ENCODE results near the gene GUCY2C. TPM values are rescaled to one million over a fixed set of nuclear protein-coding genes. Genes with fewer than 3 reads are reported as not detected.

The GUCY2C gene
- polyA plus RNA-seq, 2 of the 4 experiments (the other 2 are of a cell fraction): 0.05 TPM; not detected in 1

DNA sequence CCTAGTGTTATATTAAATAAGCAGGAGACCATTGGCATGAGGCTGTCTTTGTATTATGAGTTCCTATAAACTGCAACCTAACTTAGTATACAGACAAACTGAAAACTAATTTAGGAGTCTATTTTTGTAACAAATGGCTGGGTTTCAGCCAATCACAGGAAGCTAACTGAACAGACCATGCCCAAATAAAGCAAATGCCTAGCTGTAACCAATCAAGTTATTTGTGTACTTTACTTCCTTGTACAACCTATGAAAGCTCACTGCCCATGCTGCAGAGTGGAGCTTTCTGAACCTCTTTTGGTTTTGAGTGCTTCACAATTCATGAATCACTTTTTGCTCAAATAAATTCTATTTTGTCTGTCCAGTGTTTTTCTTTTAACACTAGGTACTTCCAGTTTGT lies 41.6 kb downstream of the GUCY2C start (continued):
- no peak for TF ChIP-seq RCOR1 (IDR thresholded peaks at IDR 0.05; ENCODE audit: low read depth, low read length)
- TF ChIP-seq, protein P1, sequence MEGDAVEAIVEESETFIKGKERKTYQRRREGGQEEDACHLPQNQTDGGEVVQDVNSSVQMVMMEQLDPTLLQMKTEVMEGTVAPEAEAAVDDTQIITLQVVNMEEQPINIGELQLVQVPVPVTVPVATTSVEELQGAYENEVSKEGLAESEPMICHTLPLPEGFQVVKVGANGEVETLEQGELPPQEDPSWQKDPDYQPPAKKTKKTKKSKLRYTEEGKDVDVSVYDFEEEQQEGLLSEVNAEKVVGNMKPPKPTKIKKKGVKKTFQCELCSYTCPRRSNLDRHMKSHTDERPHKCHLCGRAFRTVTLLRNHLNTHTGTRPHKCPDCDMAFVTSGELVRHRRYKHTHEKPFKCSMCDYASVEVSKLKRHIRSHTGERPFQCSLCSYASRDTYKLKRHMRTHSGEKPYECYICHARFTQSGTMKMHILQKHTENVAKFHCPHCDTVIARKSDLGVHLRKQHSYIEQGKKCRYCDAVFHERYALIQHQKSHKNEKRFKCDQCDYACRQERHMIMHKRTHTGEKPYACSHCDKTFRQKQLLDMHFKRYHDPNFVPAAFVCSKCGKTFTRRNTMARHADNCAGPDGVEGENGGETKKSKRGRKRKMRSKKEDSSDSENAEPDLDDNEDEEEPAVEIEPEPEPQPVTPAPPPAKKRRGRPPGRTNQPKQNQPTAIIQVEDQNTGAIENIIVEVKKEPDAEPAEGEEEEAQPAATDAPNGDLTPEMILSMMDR (IDR thresholded peaks at IDR 0.05): no peak

DNA sequence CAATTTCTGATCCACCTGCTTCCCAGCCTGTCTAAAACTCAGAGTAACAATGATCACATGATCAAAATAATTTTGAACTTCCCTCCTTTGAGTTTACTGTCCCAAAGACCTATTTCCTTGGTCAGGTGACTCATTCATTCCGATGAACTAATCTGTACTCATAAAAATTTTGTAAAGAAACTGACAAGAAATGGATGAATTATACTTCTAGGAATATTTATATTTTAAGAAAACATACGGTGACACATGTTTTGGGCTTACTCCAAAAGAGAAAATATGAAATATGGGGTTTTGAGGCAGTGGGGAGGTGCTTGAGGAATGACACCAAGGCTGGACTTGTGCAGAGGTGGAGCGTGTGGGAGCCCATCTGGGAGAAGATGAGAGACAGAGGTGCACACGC lies 42.0 kb downstream of the GUCY2C start:
- POLR2A ChIA-PET: no interaction called here
- no peak overlapping the region for H3K27ac ChIP-seq
- FAIRE-seq (no peak), DNase-seq (ENCODE audit: low read depth in 1 of 2, low spot score in 1 of 2) (no peak), ATAC-seq (no peak)
- 25% methylated on average over 4 of the region's 4 CpGs for WGBS (ENCODE audit: missing lambda C conversion rate)
- TF ChIP-seq, protein P2, sequence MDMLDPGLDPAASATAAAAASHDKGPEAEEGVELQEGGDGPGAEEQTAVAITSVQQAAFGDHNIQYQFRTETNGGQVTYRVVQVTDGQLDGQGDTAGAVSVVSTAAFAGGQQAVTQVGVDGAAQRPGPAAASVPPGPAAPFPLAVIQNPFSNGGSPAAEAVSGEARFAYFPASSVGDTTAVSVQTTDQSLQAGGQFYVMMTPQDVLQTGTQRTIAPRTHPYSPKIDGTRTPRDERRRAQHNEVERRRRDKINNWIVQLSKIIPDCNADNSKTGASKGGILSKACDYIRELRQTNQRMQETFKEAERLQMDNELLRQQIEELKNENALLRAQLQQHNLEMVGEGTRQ (IDR thresholded peaks at IDR 0.05): peak; percentile 40; the same call in 1 of the 2 replicates
- TF ChIP-seq, protein P3, sequence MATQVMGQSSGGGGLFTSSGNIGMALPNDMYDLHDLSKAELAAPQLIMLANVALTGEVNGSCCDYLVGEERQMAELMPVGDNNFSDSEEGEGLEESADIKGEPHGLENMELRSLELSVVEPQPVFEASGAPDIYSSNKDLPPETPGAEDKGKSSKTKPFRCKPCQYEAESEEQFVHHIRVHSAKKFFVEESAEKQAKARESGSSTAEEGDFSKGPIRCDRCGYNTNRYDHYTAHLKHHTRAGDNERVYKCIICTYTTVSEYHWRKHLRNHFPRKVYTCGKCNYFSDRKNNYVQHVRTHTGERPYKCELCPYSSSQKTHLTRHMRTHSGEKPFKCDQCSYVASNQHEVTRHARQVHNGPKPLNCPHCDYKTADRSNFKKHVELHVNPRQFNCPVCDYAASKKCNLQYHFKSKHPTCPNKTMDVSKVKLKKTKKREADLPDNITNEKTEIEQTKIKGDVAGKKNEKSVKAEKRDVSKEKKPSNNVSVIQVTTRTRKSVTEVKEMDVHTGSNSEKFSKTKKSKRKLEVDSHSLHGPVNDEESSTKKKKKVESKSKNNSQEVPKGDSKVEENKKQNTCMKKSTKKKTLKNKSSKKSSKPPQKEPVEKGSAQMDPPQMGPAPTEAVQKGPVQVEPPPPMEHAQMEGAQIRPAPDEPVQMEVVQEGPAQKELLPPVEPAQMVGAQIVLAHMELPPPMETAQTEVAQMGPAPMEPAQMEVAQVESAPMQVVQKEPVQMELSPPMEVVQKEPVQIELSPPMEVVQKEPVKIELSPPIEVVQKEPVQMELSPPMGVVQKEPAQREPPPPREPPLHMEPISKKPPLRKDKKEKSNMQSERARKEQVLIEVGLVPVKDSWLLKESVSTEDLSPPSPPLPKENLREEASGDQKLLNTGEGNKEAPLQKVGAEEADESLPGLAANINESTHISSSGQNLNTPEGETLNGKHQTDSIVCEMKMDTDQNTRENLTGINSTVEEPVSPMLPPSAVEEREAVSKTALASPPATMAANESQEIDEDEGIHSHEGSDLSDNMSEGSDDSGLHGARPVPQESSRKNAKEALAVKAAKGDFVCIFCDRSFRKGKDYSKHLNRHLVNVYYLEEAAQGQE (IDR thresholded peaks at IDR 0.05): no peak
- TF ChIP-seq EP300 (IDR thresholded peaks at IDR 0.05): no peak
- TF ChIP-seq CHD2 (IDR thresholded peaks at IDR 0.05; ENCODE audit: low read length, partially characterized antibody): no peak
- H3K9me3 ChIP-seq: no peaks in the 10 kb centered on the region
- CTCF ChIA-PET: no interaction called here
- no peaks in the 10 kb centered on the region for H3K4me1 ChIP-seq
- H3K4me2 ChIP-seq: no peak overlapping the region
- H3K4me3 ChIP-seq: no peak overlapping the region

DNA sequence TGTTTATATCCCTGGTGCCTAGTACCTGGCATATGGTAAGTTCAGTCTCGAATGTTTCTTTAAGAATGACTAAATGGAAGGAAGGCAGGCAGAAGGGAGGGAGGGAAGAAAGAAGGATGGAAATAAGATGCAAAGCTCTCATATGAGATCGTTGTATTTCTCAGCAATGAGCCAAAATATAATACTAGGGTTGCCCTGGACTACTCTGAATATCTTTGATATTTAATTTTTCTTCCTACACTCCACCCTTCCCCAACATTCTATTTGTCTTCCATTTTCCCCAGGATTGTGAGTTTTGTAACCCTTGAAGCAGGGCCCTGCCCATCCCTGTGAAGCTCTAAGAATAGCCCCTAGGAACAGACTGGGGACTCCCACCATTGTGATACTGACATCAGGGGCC lies 43.9 kb downstream of the GUCY2C start:
- POLR2A ChIA-PET: no interaction called here
- no peak for FAIRE-seq
- CTCF ChIA-PET: interaction anchor here (0.7 to 1.2 kb wide), 4 partner anchors 13 to 602 kb away, joined by 3 to 4 read pairs (median 3); no protein-coding TSS in a partner anchor

DNA sequence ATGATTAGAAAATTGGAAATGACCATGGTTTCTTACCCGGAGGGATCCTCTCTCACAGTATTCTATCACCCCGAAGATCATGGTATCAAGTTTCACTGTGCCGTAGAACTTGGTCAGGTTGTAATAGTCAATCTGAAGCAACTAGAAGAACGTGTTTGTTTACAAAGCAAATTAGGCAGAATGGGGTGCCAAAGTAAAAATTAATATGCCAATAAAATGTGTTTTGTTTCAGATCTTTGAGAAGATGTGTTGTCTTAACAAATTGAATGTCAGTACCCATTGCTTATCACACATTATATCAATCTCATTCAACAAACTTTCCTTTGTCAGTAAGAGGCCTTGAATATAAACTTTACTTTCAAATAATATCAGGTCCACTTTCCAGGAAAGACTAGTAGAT lies 45.0 kb downstream of the GUCY2C start:
- WGBS (ENCODE audit: missing lambda C conversion rate): 60% methylated on average over 4 of the region's 4 CpGs
- CTCF ChIA-PET: no interaction called here
- Histone ChIP-seq H3K4me2 (no peak overlapping the region), H3K4me1 (no peaks in the 10 kb centered on the region), H3K27ac (no peak overlapping the region), H3K9me3 (no peaks in the 10 kb centered on the region), H3K4me3 (no peak overlapping the region)
- ATAC-seq: no peak
- no peak for DNase-seq (ENCODE audit: low read depth in 1 of 2, low spot score in 1 of 2)
- POLR2A ChIA-PET: no interaction called here
- FAIRE-seq: no peak
- no peak for TF ChIP-seq CBX2 (IDR thresholded peaks at IDR 0.05; ENCODE audit: borderline replicate concordance, low read depth)
- no peak for TF ChIP-seq EHMT2 (IDR thresholded peaks at IDR 0.05; ENCODE audit: low read depth)
- TF ChIP-seq, protein P4, sequence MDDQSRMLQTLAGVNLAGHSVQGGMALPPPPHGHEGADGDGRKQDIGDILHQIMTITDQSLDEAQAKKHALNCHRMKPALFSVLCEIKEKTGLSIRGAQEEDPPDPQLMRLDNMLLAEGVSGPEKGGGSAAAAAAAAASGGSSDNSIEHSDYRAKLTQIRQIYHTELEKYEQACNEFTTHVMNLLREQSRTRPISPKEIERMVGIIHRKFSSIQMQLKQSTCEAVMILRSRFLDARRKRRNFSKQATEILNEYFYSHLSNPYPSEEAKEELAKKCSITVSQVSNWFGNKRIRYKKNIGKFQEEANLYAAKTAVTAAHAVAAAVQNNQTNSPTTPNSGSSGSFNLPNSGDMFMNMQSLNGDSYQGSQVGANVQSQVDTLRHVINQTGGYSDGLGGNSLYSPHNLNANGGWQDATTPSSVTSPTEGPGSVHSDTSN (IDR thresholded peaks at IDR 0.05): no peak
- no peak for TF ChIP-seq MAZ (IDR thresholded peaks at IDR 0.05; ENCODE audit: borderline replicate concordance, low read depth, low read length)
- TF ChIP-seq, protein P5, sequence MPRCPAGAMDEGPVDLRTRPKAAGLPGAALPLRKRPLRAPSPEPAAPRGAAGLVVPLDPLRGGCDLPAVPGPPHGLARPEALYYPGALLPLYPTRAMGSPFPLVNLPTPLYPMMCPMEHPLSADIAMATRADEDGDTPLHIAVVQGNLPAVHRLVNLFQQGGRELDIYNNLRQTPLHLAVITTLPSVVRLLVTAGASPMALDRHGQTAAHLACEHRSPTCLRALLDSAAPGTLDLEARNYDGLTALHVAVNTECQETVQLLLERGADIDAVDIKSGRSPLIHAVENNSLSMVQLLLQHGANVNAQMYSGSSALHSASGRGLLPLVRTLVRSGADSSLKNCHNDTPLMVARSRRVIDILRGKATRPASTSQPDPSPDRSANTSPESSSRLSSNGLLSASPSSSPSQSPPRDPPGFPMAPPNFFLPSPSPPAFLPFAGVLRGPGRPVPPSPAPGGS (IDR thresholded peaks at IDR 0.05): no peak
- TF ChIP-seq RCOR1 (IDR thresholded peaks at IDR 0.05; ENCODE audit: low read depth, low read length): no peak
- no peak for TF ChIP-seq BHLHE40 (IDR thresholded peaks at IDR 0.05; ENCODE audit: low read depth, low read length)
- no peak for TF ChIP-seq CHD4 (IDR thresholded peaks at IDR 0.05; ENCODE audit: borderline replicate concordance)
- TF ChIP-seq RNF2 (IDR thresholded peaks at IDR 0.05; ENCODE audit: borderline replicate concordance, low read depth): no peak
- no peak for TF ChIP-seq MYC (IDR thresholded peaks at IDR 0.05; ENCODE audit: borderline replicate concordance, low read length)
- no peak for TF ChIP-seq CBX8 (IDR thresholded peaks at IDR 0.05)
- no peak for TF ChIP-seq SMC3 (IDR thresholded peaks at IDR 0.05)
- TF ChIP-seq, protein P6, sequence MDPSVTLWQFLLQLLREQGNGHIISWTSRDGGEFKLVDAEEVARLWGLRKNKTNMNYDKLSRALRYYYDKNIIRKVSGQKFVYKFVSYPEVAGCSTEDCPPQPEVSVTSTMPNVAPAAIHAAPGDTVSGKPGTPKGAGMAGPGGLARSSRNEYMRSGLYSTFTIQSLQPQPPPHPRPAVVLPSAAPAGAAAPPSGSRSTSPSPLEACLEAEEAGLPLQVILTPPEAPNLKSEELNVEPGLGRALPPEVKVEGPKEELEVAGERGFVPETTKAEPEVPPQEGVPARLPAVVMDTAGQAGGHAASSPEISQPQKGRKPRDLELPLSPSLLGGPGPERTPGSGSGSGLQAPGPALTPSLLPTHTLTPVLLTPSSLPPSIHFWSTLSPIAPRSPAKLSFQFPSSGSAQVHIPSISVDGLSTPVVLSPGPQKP (IDR thresholded peaks at IDR 0.05; ENCODE audit: low read depth, low read length): no peak
- no peak for TF ChIP-seq RARB (CRISPR knock-in tag; IDR thresholded peaks at IDR 0.05)

More for the DNA sequence above, 43.9 kb downstream of the GUCY2C start:
- Histone ChIP-seq H3K4me1 (no peaks in the 10 kb centered on the region), H3K4me2 (no peak overlapping the region), H3K4me3 (no peak overlapping the region), H3K27ac (no peak overlapping the region), H3K9me3 (no peaks in the 10 kb centered on the region)
- no peak for DNase-seq (ENCODE audit: low read depth in 1 of 2, low spot score in 1 of 2)
- no peak for TF ChIP-seq RAD21 (conservative IDR thresholded peaks at IDR 0.05 in 1 of 2, IDR thresholded peaks at IDR 0.05 in 1 of 2)
- no peak for TF ChIP-seq EHF (CRISPR knock-in tag; IDR thresholded peaks at IDR 0.05)
- TF ChIP-seq HDAC2 (IDR thresholded peaks at IDR 0.05): no peak
- TF ChIP-seq RARB (CRISPR knock-in tag; IDR thresholded peaks at IDR 0.05): no peak
- TF ChIP-seq CBX8 (IDR thresholded peaks at IDR 0.05): no peak
- no peak for TF ChIP-seq MYC (IDR thresholded peaks at IDR 0.05; ENCODE audit: borderline replicate concordance, low read length)
- no peak for ATAC-seq
- WGBS (ENCODE audit: missing lambda C conversion rate): 9% methylated on average over 2 of the region's 2 CpGs
